GM19043 (cell line): ENCODE data around the gene SIGLEC6.

Experiments
- ATAC-seq: cut with Tn5 transposase; IDR thresholded peaks from one replicate; pipeline ENCODE4 v1.9.1; 2021; ENCODE audit warnings: low read depth; ENCODE audit not compliant: unreplicated experiment

The SIGLEC6 gene

DNA sequence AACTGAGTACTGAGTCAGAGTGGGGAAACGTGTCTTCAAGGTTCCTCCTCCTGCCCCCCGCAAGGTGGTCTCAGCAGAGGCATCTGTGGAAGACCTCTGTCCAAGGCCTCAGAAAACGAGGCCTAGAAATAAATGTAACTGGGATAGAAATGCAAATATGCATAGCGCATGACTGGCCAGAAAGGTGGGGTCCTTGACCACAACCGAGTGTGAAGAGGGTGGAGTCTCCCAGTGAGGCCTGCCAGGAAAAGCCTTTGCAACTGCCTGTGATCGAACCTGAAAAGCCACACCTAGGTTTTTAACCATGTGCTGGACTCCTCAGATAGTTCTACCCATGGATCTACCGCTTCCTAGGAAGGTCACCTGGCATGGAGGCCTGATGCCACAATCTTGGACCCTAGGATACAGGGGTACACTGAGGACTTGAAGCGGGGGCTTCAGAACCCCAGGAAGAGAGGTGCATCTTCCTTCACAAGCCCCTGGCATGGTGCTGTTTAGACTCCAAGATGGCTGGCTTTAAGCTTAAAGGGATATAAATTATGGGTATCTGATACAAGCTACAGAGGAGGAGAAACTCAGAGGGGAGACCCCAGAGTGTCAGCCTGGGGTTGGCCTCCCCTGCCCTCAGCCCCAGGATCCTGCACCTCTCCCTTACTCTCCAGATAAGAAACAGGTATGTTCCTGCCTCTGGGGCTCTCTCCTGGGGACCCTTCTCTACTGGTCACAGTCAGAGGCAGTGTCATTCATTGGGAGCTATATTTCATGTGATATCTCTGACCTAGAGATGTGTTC is 18.3 kb upstream of the SIGLEC6 start:
- ATAC-seq = no peak

DNA sequence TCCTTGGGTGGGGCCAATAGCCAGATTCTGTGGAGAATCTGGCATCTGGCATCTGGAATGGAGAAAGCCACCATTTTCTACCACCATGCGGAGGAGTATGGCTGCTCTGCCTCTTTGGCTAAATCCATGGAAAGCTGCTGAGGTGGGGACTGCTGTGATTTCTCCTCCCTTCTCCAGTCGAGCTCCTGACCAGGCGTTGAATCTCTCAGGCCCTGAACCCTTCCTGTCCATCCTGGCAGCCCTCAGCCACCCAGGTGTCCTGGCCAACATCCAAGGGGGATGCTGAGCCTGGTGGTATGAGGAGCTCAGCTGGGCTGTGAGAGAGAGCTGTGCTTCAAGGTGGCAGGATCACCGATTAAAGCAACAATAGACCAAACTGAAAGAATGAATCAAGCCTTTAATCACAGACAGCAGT is 17.4 kb upstream of the SIGLEC6 start:
- no peak for ATAC-seq

DNA sequence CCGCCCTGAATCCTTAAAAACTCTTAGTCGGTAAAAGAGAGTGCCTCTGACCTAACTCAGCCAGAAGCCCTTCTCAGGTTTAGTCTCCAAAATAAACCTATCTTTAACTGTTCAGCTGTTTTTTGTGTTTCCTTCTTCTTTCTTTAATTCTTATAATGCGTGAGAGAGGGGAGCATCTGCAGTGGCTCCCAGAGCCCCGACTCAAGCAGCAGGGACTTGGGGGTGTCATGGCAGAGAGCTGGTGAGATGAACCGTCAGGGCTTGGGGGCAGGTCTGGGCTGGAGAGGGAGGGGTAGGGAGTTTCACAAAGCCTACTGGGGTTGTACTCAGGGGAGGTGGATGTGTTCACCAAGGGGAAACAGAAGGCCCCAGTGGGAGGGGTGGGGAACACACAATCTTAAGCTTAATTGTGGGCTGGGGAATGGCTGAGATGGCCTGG is 16.8 kb upstream of the SIGLEC6 start:
- ATAC-seq = no peak

DNA sequence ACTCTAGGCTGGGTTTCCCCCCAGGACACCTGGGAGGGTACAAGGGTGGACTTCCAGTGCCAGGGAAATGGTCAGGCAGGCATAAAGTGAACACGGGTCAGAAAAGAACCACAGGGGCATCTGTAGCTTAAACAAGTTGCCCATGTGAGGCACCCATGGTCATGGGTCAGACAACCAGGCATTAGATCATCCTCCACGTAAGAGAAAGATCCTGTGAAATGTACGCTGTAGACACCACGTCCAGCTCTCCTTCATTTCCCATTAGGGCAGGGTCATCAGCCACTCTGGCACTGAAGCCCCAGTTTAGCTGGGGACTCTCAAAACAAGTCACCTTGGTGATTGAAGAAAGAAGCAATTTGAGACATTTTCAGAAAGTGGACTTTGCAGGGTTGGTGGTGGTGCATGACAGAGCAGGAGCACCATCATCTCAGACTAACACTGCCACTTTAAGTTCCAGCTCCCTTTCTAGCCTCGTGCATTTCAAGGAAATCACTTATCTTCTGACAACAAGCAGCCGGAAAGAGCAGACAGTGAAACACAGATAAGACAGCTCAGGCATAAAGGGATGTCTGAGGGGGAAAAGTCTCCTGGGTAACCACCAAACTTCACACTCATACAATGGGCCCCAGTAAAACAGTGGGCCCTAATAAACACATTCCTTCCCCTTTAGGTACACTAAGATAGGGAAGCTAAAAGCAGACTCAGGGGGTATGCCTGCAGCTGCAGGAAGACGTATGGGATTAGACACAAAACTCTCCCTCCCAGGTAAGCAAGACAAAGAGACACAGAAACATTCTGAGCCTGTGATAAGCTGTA is 16.1 kb upstream of the SIGLEC6 start:
- no peak for ATAC-seq

DNA sequence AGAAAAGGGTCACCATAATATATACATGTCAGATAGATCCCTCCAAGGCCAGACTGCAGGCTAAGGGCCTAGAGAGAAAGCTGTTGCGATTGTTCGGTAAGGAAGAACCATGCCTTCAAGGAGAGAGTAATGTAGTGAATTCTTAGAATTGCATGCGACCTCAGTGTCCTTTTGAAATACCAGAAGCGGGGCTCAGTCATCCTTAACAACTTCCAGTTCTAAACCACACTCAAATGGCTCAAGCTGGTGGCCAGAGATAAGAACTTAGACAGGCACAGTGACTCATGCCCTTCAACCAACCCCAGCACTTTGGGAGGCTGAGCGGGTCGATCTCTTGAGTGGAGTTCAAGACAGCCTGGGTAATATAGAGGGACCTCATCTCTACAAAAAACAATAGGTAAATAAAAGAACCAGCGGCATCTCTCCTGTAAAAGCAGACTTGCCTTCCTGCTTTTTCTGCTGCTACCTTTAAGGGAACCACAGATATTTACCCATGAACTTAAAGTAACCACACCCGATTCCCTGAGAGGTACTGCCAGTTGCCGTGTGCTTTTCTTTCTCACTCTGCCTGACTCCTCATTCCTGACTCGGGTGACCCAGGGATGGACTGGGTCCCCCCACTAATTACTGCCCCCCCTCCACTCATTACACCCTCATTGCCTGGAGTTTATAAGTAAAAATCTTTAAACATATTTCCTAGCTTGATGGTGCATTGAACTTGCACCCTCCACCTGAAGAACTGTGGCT is 15.4 kb upstream of the SIGLEC6 start:
- no peak for ATAC-seq

DNA sequence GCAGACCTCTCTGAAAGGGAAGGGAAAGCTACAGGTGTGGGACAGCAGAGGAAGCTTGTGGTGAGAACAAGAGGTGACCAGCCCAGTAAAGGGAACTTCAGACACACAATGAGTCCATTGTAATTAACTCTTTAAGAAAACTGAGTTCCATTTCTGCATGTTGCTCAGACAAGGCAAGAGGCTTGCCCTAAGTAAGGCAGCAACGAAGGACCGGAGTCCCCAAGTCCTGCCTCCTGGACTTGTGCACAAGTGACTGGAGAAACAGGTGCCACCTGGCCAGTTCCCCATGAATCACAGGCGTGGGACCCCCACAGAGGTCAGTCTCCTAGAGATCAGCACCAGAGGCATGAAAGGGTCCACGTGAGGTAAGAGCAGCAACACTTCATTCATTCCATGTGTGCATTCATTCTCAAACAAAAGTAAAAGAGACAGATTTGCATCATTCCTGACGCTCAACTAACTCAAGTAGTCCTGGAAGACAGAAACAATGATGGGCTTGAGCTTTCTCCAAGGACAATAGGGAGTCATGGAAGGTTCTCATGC is 14.7 kb upstream of the SIGLEC6 start:
- ATAC-seq = no peak

DNA sequence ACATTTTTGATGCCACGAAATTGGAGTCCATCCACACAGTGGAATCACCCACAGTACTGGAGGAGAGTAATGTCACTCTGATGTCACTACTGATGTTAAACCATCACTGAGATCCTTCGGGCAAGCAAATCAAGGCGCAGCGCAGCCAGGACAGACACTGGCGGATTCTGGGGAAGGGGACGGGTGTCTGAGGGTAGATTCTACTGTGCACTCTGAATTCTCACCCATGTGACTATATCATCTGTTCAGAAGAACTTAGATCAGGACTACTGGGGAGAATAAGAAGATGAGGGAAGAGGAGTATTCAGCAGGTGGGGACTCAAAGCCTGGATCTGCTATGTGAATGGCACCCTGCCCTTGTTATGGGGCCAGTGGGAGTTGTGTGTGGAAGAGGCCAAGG is 12.6 kb upstream of the SIGLEC6 start:
- no peak for ATAC-seq

DNA sequence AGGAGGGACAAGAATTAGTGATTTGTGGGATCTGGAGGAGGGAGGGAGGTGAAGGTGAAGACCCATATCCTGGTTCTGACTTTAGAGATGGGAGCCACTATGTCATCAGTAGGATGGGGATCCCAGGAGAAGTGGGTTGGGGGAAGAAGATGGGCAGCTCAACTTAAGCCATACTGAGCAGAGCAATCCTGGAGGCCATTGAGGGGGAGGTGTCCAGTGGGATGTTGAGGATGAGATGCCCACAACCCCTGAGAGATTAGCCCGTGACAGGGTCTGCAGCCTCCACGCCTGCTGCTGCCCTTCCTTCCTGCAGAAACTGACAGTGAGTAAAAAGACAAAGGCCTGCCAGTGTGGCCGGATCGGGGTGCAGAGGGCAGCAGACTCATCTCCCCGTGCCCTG is 11.2 kb upstream of the SIGLEC6 start:
- no peak for ATAC-seq

DNA sequence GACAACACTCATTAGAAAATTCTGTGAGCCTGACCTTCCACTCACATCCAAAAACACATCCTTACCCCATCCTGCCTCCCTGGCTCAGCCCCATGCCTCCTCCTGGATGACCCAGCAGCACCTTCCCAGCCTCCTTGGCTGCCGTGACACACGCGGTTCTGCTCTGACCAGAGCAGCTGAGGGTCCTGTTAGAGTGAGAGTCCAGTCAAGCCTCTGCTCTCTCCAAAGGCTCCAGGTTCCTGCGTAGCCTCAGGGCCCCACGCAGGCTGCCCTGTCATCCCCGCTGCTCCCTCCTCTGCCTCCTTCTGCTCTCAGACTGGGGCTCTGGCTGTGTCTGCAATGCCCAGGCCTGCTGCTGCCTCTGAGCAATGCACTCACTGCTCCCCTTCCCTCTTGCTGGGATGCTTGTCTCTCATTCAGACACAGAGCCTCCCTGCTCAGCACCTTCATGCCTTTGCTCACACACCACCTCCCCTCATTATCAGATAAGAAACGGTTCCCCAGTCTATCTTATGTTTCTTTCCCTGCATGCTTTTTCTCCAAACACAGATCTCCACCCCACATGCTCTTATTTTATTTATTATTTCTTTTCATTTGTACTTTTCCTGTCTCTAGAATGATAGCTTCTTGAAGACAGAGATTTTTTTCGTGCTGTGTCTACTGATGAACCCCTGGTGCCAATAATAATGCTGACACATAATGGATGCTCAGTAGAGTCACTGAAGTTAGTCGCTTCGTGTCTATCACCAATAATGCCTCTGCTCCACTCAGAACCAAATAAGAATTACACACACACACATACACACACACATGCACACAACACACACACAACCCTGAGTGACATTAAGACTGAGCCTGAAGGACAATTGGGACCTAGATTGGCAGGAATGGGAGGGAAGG is 10.2 kb upstream of the SIGLEC6 start:
- no peak for ATAC-seq

DNA sequence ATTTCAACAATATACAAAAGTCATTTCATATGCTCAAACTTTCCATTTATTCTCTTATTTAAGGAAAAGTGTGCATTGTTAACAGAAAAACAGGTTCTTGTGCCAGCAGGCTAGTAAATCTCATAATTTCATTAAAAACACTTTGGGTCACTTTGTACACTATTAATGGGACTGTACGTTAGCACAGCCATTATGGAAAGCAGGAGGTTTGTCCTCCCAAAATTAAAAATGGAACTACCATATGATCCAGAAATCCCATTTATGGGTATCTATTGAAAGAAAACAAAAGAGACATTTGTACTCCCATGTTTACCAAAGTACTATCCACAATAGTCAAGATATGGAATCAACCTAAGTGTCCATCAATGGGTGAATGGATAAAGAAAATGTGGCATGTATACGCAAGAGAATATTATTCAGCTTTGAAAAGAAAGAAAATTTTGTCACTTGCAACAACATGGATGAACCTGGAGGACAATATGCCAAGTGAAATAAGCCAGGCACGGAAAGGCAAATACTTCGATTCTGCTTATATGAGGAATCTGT is 8.4 kb upstream of the SIGLEC6 start:
- no peak for ATAC-seq

DNA sequence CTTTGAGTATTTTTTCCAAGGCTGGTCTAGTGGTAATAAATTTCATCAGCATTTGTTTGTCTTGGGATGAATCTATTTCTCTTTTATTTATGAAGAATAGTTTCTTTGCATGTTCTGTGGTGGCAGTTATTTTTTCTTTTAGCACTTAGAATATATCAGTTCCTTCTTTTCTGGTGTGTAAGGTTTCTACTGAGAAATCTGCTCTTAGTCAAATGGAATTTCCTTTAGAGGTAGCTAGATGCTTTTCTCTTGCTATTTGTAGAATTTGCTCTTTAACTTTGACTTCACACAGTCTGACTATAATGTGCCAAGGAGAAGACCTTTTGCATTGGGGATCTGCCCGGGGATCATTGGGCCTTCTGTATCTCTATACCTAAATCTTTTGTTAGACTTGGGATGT is 4.1 kb upstream of the SIGLEC6 start:
- no peak for ATAC-seq

DNA sequence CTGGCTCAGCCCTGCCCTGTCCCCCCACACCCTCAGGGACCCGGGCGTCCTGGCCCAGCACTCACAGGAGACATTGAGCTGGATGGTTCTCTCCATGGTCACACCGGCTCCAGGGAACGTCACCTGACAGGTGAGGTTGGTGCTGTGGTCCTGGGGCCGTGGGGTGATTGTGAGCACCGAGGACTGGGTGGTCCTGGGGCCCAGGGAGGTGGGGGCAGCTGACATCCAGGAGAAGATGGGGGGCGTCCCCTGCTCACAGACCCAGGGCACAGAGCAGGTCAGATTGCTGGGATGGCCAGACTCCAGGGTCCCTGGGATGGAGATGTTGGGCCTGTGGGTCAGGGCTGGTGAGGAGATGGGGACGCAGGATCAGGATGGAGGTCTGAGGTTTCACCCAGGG is 854 bp downstream of the SIGLEC6 start:
- ATAC-seq = no peak

DNA sequence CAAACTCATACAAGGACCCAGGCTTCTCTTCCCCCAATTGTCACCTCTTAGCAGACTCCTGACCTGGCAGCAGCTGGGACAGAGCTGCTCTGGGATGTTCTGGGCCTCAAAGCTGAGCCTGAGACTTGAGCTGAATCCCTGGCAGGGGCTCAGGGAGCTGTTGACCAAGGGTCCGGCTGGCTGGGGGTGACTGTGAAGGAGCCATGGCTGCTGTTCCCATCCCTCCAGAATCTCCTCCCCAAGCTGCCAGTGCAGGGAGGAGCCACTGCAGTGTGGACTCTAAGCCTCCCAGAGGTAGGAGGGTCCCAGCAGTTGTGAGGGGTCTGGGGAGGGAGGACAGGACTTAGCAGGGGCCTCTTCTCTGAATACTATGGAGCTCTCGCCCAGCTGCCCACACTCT is 2.2 kb downstream of the SIGLEC6 start:
- ATAC-seq = no peak

DNA sequence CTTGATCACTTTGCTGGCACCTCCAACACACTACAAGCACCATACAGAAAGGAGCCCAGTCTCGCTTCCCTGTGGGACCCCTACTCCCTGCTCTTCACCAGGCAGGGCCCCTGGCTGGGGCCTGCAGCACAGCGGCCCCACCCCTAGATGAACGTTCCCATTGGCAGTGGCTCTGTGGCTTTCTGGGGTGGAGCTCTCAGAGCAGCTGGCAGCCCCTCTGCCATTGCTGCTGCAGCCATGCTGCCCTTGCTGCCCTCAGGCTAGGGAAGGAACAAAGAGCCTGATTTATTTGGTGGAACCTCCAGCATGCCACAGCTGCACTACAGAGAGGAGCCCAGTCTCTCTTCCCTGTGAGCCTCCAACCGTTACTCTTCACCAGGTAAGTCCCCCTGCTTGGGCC is 5.8 kb downstream of the SIGLEC6 start:
- ATAC-seq = no peak

DNA sequence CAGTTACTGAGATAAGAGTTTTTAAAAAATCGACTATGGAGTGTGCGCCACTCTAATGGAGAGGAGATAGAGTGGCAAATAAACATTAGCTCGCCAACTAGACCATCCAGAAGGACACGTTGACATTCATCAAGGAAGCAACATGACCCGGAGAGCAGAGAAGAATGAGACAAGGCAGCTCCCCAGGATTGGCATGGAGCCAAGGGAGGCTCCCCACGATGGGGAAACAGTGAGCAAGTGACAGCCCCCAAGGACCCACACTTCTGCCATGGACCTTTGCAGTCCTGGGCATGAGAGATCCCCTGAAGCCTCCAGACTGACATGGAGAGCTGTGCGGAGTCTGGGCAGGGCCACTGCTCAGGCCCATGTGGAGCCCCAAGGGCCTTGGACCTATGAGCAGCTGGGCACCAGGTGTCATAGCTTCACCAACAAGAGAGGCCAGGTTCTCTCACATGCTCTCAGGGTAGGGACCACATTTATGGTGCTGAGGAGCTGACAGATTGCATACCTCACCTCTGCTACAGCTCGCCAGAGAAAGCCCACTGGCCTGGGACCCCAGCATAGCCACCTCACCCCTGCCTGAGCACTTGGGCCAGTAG is 6.7 kb downstream of the SIGLEC6 start:
- ATAC-seq = no peak

DNA sequence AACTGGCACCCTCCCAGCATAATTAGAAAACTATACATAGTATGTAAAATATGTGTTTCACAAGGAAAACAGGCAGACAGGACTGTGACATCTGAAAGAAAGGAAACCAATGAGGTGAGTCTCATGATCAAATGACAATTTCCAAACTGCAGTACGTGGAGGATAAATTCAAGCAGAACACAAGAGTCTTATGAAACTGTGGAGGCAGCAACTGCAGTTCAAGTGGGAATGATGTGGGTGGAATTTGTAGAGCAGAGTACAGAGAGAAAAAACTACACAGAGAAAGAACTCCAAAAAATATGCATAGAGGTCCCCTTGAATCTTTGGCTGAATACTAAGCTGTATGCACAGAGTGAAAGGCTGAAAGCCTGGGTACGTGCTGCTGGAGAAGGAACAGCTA is 9.7 kb downstream of the SIGLEC6 start:
- ATAC-seq = no peak

DNA sequence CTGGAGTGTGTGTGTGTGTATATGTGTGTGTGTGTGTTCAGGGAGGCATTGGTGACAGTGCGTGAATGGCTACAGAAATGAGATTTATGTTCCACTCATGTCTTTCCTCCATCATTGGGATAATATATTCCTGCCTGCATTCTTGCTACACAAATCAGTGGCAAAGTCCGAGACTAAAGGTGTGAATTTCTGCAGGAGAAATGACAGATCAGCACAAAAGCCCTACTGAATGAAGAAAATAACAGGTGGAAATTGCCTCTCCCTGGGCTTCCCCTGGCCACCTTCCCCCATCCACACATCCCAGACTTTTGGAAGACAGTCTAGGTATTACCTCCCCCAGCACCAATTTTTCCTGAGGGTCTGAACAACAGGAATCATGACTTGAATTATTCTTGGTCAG is 10.1 kb downstream of the SIGLEC6 start:
- no peak for ATAC-seq

DNA sequence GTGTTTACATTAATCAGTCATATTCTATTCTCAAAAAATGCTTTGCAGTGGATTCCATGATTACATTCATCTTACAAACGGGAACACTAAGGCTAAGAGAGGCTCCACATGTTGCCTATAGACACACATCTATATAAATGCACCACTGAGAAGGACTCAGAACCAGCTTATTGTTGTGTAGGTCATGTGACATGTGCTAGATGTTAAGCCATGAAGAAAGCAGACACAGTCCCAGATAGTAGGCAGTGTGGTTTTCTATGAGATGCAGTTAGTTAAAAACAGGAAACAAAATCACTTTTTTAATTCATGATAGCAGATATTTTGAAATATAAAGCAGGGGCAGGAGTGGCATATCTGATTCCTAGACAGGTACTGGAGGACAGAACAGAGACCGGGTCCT is 10.7 kb downstream of the SIGLEC6 start:
- no peak for ATAC-seq

DNA sequence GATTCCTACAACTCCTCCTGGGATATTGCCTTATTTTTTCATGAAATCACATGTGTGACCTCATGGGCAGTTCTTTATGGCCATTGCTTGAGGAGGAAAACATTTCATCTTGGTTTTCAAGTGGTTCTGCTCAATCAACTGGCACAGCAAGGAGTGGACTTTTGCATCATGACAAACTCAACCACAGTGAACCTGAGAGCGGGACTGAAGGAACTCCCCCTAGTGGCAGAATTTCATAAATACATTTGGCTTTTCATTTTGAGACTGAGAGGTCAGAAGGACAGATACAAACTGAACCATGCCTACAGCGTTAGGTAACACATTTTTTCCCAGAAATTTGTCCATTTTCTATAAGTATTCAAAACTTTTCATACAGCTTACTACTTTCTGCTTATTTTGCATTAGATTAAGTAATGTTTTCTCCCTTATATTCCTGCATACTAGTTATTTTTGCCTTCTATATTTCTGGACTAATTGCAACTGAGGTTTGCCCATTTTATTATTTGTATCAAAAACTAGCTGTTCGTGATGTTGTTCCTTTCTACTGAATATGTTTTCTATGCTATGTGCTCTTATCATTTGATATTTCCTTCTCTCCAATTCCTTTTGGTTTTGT is 16.5 kb downstream of the SIGLEC6 start:
- no peak for ATAC-seq
